Raji (cell line): Measurements from ENCODE around the gene DLGAP1.

Experiments
- POLR2A ChIP-seq: IDR thresholded peaks from 2 replicates; pipeline ENCODE4 v1.6.1; 2011; ENCODE audit warnings: low read depth, low read length, control low read depth; ENCODE audit not compliant: insufficient read depth

The DLGAP1 gene

DNA sequence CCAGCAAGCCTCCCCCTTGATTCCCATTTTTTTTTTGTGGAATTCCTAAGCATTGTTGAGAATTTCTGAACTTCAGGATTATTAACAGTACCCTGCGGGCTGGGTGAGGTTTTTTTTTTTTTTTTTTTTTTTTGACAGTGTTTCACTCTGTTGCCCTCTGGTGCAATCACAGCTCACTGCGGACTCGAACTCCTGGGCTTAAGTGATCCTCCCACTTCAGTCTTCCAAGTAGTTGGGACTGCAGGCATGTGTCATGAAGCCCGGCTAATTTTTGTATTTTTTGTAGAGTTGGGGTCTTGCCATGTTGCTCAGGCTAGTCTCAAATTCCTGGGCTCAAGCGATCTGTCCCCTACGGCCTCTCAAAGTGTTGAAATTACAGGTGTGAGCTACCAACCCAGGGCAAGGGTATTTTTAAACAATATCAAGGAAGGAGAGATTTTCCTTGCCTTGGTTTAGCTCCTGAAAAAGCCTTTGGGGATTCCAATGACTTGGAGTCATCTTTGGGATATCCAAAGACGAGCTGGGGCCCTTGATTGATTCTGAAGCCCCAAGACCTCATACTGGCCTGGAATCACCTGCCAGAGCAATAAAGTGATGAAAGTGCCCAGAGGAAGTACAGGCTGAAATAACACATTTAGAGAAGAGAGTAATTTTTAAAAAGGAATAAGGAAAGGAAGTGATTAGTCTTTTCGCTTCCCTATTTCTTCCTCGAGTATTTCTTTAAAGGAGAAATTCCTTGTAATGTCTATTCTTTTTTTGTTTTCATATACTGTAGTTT lies 764.9 kb downstream of the DLGAP1 start:
- no peak for TF ChIP-seq POLR2A

DNA sequence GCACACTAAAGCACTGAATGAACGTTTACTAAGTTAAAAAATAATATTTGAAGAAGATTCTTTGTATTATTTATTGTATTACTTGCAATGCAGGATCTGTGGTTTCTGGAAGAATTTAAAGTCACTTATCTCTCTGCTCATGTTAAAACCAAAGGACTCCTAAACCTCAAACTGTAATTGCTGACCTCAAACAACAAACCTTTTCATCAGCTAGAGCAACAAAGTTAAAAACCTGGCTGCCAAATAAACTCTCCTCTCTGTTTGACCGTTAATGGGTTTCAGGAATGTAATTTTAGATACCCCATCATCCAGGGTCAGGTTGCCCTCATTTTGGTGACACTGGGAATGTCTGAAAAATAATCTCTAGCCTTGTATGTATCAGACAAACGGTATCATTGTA lies 766.0 kb downstream of the DLGAP1 start:
- TF ChIP-seq POLR2A = no peak

DNA sequence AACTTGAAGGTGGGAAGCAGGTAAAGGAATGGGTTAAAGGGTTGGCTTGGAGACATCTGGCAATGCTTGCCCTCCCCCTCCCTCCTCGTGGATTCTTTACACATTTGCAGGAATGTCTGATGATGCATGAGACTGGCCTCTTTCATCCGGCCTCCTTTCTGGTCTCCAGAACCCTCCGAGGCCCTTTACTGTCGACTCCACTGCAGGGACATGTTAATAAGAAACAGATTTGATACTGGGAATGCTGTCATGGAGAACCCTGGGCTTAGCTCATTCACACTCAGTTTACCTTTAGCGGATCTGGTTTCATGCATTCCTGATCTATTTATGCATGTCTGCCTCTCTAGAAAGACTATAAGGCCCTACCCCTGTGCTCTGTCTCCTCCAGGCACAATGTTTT lies 766.4 kb downstream of the DLGAP1 start:
- no peak for TF ChIP-seq POLR2A

DNA sequence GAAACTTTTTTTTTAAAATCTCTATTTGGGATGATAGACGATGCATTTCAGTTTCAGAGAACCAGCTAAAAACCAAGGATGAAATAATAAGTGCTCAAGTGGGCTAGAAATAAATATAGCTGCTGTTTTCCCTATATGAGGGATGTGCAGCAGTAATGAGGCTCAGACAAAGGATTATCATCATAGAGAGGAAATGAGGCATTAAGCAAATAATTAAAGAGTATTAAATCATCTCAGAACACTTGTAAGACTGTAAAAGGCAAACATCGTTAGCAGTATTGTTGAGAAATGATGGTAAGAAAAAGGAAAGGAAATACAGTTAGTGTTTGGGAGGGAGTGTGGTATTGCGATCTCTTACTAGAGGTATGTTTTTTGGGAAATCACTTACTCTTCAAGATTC lies 771.6 kb downstream of the DLGAP1 start:
- TF ChIP-seq POLR2A = no peak

DNA sequence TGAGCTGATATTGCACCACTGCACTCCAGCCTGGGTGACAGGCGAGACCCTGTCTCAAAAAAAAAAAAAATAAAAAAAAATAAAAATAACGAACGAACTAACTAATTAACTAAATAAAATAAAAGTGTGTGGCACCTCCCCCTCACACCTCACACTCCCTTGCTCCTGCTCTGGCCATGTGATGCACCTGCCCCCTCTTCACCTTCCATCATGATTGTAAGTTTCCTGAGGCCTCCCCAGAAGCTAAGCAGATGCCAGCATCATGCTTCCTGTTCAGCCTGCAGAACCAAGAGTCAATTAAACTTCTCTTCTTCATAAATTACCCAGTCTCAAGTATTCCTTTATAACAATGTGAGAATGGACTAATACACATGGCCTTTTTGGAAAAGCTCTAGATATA lies 773.0 kb downstream of the DLGAP1 start:
- no peak for TF ChIP-seq POLR2A

DNA sequence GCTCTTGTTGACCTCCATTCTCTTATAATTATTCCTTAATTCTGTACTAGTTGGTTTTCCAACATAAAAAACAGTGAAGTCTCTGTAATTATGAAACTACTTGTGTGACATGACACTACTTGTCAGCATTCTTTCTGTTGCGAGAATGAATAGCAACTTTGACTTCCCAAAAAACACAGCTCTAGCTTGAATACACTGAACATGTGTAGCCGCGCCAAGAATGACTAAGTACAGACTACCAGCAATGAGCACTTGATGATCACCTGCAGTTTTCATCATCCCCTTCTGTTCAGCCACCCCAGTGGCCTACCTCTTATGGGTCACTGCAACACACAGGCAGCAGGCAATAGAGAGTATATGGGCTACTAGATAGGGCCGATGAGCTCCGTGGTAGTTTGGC lies 775.9 kb downstream of the DLGAP1 start:
- no peak for TF ChIP-seq POLR2A

DNA sequence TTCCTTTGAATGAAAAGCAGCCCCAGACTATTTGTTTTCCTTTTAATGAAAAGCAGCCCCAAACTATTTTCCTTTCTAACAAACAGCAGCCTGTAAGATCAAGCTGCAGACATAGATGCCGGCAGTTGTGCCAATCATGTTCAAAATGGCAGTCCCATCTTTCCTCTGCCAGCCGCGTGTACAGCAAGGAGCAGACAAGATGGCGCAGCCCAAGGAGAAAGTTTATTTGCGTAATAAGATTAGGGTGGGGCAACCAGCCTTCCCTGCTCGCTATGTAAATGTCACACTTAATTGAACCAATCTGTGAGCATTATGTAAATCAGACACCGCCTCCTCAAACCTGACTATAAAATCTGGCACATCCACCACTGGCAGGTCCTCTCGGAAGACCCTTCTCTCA lies 779.1 kb downstream of the DLGAP1 start:
- TF ChIP-seq POLR2A = no peak

DNA sequence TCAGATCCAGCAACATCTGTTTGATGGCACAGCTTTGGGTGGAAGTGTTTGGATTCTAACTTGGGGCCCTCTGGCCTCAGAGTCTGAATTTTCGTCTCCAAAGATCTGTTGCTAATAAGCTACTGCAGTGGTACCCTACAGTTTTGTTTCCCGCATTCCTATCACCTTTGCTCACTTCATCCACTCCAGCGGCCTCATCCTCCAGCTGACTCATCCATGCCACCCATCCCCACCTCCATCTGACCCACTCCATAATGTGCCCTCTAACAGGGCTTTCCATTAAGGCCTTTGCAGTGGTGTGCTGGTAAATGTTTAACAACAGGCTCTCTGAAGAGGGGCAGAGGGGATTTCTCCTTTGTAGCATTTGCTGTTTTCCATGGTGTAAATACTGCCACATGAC lies 779.7 kb downstream of the DLGAP1 start:
- TF ChIP-seq POLR2A = no peak

DNA sequence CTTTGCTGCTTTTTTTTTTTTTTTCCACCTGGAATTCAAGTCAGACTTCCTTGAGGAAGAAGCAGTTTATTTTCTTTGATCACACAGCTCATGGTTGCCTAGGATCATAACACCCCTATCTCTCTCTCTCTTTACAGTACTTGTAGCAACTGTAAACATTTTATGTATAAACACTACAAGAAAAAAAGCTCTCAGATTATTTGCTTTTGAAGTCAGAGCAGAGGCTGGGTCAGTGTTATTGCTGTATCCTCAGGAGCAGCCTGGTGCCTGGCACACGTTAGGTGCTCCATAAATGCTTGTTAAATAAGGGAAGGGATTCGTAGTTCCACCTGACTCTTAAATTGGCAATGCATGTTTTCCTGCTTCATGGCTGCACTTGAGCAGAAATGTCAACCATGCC lies 783.9 kb downstream of the DLGAP1 start:
- TF ChIP-seq POLR2A = no peak

DNA sequence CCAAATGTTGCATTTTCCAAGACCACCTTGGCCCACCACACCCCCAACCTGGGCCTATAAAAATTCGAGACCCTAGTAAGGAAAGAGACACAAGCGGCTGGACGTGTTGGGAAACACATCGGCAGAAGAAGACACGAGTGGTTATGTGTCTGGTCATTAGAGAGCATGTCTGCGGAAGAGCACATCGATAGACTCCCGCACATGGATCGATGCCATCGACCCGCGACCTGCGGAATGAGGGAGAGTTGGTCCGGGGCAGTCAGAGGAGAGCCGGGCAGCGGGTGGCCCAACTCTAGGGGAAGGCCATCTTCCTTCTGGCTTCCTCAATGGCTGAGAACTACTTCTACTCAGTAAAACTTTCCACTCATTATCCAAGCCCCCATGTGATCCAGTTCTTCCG lies 785.7 kb downstream of the DLGAP1 start:
- no peak for TF ChIP-seq POLR2A

DNA sequence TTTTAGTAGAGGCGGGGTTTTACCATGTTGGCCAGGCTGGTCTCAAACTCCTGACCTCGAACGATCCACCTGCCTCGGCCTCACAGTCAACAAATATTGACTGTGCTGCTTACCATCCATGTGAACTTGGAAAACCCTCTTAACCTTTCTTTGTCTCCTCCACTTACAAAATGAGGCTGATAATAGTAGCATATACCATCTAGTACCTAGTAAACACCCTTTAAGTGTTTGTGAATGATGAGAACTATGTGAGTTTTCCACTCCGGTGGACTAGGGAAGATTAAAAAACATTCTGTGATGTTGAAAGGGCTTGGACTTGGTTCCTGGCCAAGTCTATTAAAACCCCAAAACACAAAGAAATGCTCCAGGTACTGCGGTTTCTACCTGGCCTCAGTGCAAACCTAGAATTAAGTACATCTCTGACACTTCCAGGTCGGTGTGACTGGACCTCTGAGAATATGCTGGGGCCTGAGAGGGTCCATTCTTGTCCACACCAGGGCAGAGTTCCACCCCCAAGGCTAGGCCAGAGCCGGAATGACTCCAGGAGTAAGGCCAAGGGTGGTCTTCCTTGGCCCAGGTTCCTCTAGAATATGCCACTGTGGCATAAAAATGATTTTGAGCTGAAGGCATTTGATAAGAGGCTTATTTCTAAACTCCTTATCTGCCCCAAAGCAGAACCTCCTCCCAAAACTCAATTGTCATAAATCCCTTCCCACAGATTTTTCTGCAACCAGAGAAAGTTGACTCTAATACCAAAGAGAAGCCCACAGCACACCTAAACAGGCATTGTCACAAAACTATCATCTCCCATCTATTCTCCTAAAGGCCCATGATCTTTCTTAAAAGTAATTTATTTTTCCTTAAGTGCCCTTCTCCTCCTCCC lies 787.6 kb downstream of the DLGAP1 start:
- TF ChIP-seq POLR2A = no peak

DNA sequence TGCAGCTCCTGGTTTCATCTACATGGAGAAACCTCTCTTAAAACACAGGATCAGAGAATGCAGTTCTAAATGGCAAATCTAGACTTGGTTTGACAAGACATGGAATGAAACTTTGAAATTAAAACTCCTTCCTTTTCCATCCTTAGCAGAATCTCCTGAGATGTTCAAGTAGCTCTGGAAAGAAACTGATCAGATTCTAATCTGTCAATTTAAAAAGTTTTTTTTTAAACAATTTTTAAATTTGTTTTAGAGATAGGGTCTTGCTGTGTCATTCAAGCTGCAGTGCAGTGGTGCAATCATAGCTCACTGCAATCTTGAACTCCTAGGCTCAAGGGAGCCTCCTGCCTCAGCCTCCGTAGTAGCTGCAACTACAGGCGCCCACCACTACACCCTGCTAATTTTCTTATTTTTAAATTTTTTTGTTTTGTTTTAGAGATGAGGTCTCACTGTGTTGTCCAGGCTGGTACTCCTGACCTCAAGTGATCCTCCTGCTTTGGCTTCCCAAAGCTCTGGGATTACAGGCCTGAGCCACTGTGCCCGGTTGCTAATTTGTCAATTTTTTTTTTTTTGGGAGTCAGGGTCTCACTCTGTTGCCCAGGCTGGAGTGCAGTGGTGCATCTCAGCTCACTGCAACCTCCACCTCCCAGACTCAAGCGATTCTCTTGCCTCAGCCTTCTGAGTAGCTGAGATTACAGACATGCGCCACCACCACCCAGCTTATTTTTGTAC lies 788.4 kb downstream of the DLGAP1 start:
- TF ChIP-seq POLR2A = no peak

DNA sequence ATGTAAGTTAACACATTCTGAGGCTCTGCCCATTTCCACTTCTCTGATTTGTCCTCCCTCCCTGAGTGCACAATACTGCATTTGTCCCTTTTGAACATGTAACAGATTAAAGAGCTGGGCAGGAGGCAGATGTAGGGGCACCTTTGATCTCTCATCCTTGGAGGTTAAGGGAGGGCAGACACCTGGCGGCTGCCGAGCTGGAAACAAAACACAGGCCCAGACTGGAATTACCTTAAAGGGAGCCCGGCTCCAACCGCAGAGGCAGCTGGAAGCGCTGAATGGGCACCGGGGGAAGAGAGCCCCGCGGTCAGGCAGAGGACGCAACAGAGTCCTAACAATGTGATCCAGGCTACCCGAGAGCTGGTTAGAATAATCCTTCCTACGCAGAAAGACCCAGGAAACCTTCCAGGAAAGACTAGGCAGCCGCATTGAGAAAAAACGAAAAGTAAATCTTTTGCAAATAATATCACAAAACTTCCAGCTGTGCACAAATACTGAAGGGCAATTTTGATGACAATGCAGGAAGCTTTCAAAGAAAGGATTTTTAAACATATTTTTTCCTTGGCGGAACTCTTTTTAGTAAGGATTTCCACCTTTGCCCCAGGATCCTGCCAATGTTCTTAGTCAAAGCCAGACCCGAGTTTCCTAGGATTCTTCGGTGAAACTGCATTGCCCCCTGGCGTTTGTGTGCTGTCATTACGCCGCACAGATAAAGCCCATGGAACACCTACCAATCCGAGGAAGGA lies 789.2 kb downstream of the DLGAP1 start:
- no peak for TF ChIP-seq POLR2A

DNA sequence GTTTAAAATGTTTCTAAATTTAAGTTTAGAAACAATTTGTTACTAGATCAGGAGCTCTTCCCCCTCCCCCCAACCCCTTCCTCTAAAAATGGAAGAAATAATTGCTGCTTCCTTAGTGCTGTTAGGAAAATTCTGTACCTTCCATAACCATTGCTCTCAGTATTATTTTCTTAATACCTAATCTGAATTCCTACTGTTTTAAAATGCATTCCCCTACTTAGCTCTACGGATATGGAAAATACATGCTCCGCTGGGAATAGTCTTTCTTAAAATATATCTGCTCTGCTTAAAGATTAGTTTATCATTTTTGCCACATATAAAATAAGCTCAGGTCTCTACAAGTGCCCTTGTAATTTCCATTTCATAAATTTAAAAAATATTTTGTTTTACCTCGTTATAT lies 789.9 kb downstream of the DLGAP1 start:
- TF ChIP-seq POLR2A = no peak

DNA sequence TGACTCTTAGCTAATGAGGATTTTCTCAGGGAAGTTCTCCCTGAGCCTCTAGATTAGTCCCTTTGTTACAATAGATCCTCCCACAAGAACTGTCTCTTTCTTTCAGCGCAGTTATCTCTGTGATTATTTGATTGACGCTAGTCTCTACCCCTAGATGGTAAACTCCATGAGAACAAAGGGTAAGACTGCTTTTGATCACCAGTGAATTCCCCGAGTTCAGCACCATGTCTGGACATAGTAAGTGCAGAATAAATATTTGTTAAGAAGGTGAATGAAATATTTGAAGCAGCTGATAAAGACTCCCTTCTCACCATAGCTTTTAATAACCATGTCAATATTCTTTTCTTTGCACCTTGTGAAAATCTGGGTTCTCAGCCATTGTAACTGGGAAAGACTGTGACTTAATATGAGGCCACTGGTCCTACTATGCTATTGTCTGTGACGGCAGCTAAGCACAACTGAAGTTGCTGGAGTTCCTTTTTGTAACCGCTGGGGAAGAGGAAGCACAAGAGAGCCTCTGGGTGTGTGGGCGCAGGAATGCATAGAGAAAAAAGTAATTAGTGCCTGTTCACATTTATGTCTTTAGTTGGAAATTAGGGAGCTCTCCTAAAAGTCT lies 790.4 kb downstream of the DLGAP1 start:
- no peak for TF ChIP-seq POLR2A

DNA sequence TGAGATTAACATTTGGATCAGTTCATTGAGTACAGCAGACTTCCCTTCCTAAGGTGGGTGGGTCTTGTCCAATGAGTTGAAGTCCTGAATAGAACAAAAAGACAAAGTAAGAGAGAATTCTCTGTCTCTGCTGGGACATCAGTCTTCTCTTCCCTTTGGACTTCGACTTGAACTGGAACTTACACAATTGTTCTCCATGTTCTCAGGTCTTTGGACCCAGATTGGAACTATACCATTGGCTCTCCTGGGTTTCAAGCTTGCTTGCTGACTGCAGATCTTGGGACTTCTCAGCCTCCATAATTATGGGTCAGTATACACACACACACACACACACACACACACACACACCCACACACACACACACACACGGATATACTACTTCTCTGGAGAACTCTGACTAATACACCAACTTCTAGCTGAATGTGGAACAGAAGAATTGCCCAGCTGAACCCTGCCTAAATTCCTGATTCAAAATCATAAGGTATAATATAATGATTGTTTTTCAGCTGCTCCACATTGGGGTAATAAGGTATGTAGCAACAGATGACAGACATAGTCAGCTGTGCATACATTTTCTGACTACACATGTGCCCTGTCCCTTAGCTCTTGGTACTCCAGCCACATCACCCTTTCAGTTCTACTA lies 791.1 kb downstream of the DLGAP1 start:
- no peak for TF ChIP-seq POLR2A
